CD14-positive monocyte (primary cell): ENCODE data around the gene MLLT10. TPM values are rescaled to one million over a fixed set of nuclear protein-coding genes. Genes with fewer than 3 reads are reported as not detected.

Source experiments
- DNase-seq, 3 donors: peaks; one replicate each; pipeline ENCODE4 v3.0.0-alpha.2; 2011 to 2022
- H2AFZ ChIP-seq: 2 replicates; pipeline ENCODE4 v1.6.0; 2012; ENCODE audit warnings: mild to moderate bottlenecking, low read depth, low read length, inconsistent platforms; ENCODE audit not compliant: insufficient read depth, poor library complexity, severe bottlenecking
- H3K27ac ChIP-seq, 2 donors: 1 replicate in 1 of 2; 2 replicates in 1 of 2; pipeline ENCODE4 v1.5.1; 2012 to 2013; ENCODE audit warnings: low read length in 2 of 2, control low read depth in 1 of 2, inconsistent platforms in 1 of 2, low read depth in 1 of 2, mild to moderate bottlenecking in 1 of 2
- H3K27me3 ChIP-seq, 2 donors: one replicate each; pipeline versions ENCODE4 v1.6.0 to v1.6.1; 2011 to 2013; ENCODE audit warnings: low read length in 2 of 2; ENCODE audit not compliant: control insufficient read depth in 2 of 2, insufficient read depth in 2 of 2
- H3K36me3 ChIP-seq, 2 donors: replicated peaks in 1 of 2; 1 replicate in 1 of 2; 2 replicates in 1 of 2; pipeline versions ENCODE4 v1.5.1 to v1.6.1; 2012 to 2013; ENCODE audit warnings: low read length in 2 of 2, control low read depth in 1 of 2, inconsistent platforms in 1 of 2, mild to moderate bottlenecking in 1 of 2; ENCODE audit not compliant: insufficient read depth in 2 of 2, control insufficient read depth in 1 of 2
- H3K4me1 ChIP-seq, 2 donors: 1 replicate in 1 of 2; 2 replicates in 1 of 2; pipeline versions ENCODE4 v1.5.1 to v1.6.1; 2012 to 2013; ENCODE audit warnings: low read length in 2 of 2, control low read depth in 1 of 2, inconsistent platforms in 1 of 2, mild to moderate bottlenecking in 1 of 2, moderate library complexity in 1 of 2; ENCODE audit not compliant: insufficient read depth in 2 of 2, control insufficient read depth in 1 of 2
- H3K4me2 ChIP-seq: replicated peaks from 2 replicates; pipeline ENCODE3; 2012; ENCODE audit warnings: low read length, moderate library complexity, mild to moderate bottlenecking; ENCODE audit not compliant: poor library complexity, severe bottlenecking; ENCODE audit errors: extremely low read depth
- H3K4me3 ChIP-seq, 3 experiments: fragments of 200-600 bp in 1 of 3; sonication (generic) in 1 of 3; replicated peaks in 1 of 3; 1 replicate in 2 of 3; 2 replicates in 1 of 3; pipeline ENCODE4 v1.5.1; 2011 to 2013; ENCODE audit warnings: low read length in 3 of 3, mild to moderate bottlenecking in 3 of 3, control low read depth in 2 of 3, low read depth in 2 of 3, inconsistent platforms in 1 of 3, moderate library complexity in 1 of 3
- H3K79me2 ChIP-seq: 2 replicates; pipeline ENCODE4 v1.6.0; 2012; ENCODE audit warnings: mild to moderate bottlenecking, control low read depth, inconsistent platforms, low read length, moderate library complexity; ENCODE audit not compliant: insufficient read depth
- H3K9ac ChIP-seq: 2 replicates; pipeline ENCODE4 v1.6.0; 2017; ENCODE audit warnings: low read length, mild to moderate bottlenecking; ENCODE audit not compliant: insufficient read depth, poor library complexity, severe bottlenecking
- H3K9me3 ChIP-seq, 2 donors: replicated peaks in 1 of 2; 1 replicate in 1 of 2; 2 replicates in 1 of 2; pipeline versions ENCODE4 v1.5.1 to v1.6.1; 2012 to 2013; ENCODE audit warnings: low read length in 2 of 2, control low read depth in 1 of 2; ENCODE audit not compliant: control insufficient read depth in 1 of 2, insufficient read depth in 1 of 2
- H4K20me1 ChIP-seq: 2 replicates; pipeline ENCODE4 v1.6.0; 2012; ENCODE audit warnings: mild to moderate bottlenecking, low read length, control low read depth, moderate library complexity; ENCODE audit not compliant: insufficient read depth
- H3K27ac Mint-ChIP-seq, 7 donors: one replicate each; pipeline ENCODE4 v1.8.0; 2020; ENCODE audit warnings: mild to moderate bottlenecking in 7 of 7, mixed read lengths in 7 of 7, moderate library complexity in 6 of 7, inconsistent platforms in 2 of 7
- H3K27me3 Mint-ChIP-seq, 3 donors: one replicate each; pipeline ENCODE4 v1.8.0; 2021 to 2022; ENCODE audit warnings: low read depth in 3 of 3, mild to moderate bottlenecking in 3 of 3, mixed read lengths in 3 of 3, moderate library complexity in 3 of 3, inconsistent platforms in 1 of 3
- H3K36me3 Mint-ChIP-seq, 2 donors: one replicate each; pipeline ENCODE4 v1.8.0; 2020; ENCODE audit warnings: mixed read lengths in 2 of 2, inconsistent platforms in 1 of 2, mild to moderate bottlenecking in 1 of 2
- H3K4me1 Mint-ChIP-seq: one replicate; pipeline ENCODE4 v1.8.0; 2020; ENCODE audit warnings: mild to moderate bottlenecking, mixed read lengths
- H3K4me3 Mint-ChIP-seq, 2 donors: one replicate each; pipeline ENCODE4 v1.8.0; 2020; ENCODE audit warnings: mild to moderate bottlenecking in 2 of 2, mixed read lengths in 2 of 2, moderate library complexity in 1 of 2
- H3K9me3 Mint-ChIP-seq, 7 donors: one replicate each; pipeline ENCODE4 v1.8.0; 2020 to 2022; ENCODE audit warnings: mixed read lengths in 7 of 7, mild to moderate bottlenecking in 6 of 7, moderate library complexity in 6 of 7, inconsistent platforms in 2 of 7
- CTCF ChIP-seq: fragments of 200-600 bp; IDR thresholded peaks from one replicate; pipeline ENCODE4 v1.8.0; 2022; ENCODE audit warnings: antibody characterized with exemption, mild to moderate bottlenecking
- WGBS: methylation state at CpG from one replicate; pipeline ENCODE4 v1.1.5; 2013; ENCODE audit warnings: missing lambda C conversion rate; ENCODE audit not compliant: insufficient coverage; 5-methylcytosine and 5-hydroxymethylcytosine counted together
- intact Hi-C, 2 donors: fragments of 100-400 bp; cut with micrococcal nuclease; formaldehyde crosslinking; loops; one replicate each; pipeline versions ENCODE4 v1.15.0 to v1.15.1; 2023
- polyA plus RNA-seq, 3 donors: library from polyadenylated mRNA; depleted of rRNA in 1 of 3; unstranded in 2 of 3; stranded (reverse) in 1 of 3; fragments of 300-500 nt in 2 of 3; fragments of >200 nt in 1 of 3; fragmentation: Illumina TruSeq in 2 of 3; gene quantifications; 1 replicate in 2 of 3; 2 replicates in 1 of 3; pipeline ENCODE4 v1.2.3, GENCODE V29; 2012 to 2021

The MLLT10 gene
- polyA plus RNA-seq, 3 donors, result 4.9 to 39.1 (median 7.5) TPM

GRCh38 chr10:21498377-21498776 lies 35.7 kb upstream of the MLLT10 start:
- H3K27me3 Mint-ChIP-seq, result peaks cover 54 to 83% (median 72%) of the 10 kb centered on the region in 3 donors
- WGBS, result no CpG with 5 or more reads among the region's 2 CpGs
- intact Hi-C loops, result loop anchor here in 1 of 2 donors (10.0 kb wide), 1 partner anchor 176 kb away; no protein-coding TSS in a partner anchor

DNA sequence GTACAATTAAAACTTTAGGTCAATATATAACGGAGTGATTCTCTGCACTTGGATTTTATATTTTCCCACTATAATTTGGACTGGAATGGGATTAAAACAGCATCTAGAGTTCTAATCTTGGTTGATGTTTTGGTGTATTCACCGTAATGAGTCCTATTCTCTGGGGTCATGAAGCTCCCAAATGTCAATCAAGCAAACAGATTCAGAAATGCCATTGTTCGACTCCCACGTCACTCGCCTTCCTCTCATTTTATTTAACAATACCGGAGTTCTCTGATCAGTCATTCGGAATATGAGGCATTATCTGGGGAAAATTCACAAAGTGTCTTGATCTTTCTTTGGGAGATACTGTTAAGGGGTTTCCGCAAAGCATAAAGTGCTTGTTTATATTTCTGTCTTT lies 35.0 kb upstream of the MLLT10 start:
- Histone ChIP-seq H3K79me2 (no peaks in the 10 kb centered on the region), H3K4me3 (no peak overlapping the region), H3K4me2 (no peak overlapping the region), H4K20me1 (no peaks in the 10 kb centered on the region), H3K27ac (no peak overlapping the region), H3K4me1 (peaks cover 42 to 50% of the 10 kb centered on the region in 2 donors), H3K9ac (no peak overlapping the region), H3K9me3 (peaks cover 0 to 6% of the 10 kb centered on the region in 2 donors), H3K36me3 (no peaks in the 10 kb centered on the region), H2AFZ (no peak overlapping the region), H3K27me3 (peaks cover 28 to 70% of the 10 kb centered on the region in 2 donors)
- peaks cover 0 to 10% (median 6%) of the 10 kb centered on the region in 7 donors for H3K9me3 Mint-ChIP-seq
- intact Hi-C loops, result loop anchor here in 1 of 2 donors (10.0 kb wide), 1 partner anchor 176 kb away; no protein-coding TSS in a partner anchor
- peaks cover 52 to 77% (median 68%) of the 10 kb centered on the region in 3 donors for H3K27me3 Mint-ChIP-seq
- TF ChIP-seq CTCF, result no peak
- WGBS, result 100% methylated on average over 2 of the region's 8 CpGs
- peaks cover 5 to 6% of the 10 kb centered on the region in 2 donors for H3K36me3 Mint-ChIP-seq
- H3K4me3 Mint-ChIP-seq, result peak overlapping the region in 1 of 2 donors; percentile 62
- H3K27ac Mint-ChIP-seq, result no peak overlapping the region
- peaks cover 34% of the 10 kb centered on the region for H3K4me1 Mint-ChIP-seq
- no peak for DNase-seq

More at GRCh38 chr10:21498377-21498776, 35.7 kb upstream of the MLLT10 start:
- Histone ChIP-seq H3K9me3 (peaks cover 0 to 6% of the 10 kb centered on the region in 2 donors), H3K27me3 (peaks cover 28 to 74% of the 10 kb centered on the region in 2 donors), H3K9ac (no peak overlapping the region), H3K27ac (no peak overlapping the region), H3K4me2 (no peak overlapping the region), H3K4me3 (no peak overlapping the region), H3K36me3 (no peaks in the 10 kb centered on the region), H3K4me1 (peaks cover 45 to 53% of the 10 kb centered on the region in 2 donors), H2AFZ (no peak overlapping the region), H4K20me1 (no peaks in the 10 kb centered on the region), H3K79me2 (no peaks in the 10 kb centered on the region)
- H3K9me3 Mint-ChIP-seq, result peaks cover 0 to 13% (median 6%) of the 10 kb centered on the region in 7 donors
- peak overlapping the region in 1 of 2 donors; percentile 62 for H3K4me3 Mint-ChIP-seq
- TF ChIP-seq CTCF, result no peak
- no peak for DNase-seq
- no peak overlapping the region for H3K27ac Mint-ChIP-seq
- H3K4me1 Mint-ChIP-seq, result peaks cover 38% of the 10 kb centered on the region
- peaks cover 5 to 7% of the 10 kb centered on the region in 2 donors for H3K36me3 Mint-ChIP-seq
